CD14-positive monocyte (primary cell): ENCODE results near the gene SORBS1. TPM values are rescaled to one million over a fixed set of nuclear protein-coding genes. Genes with fewer than 3 reads are reported as not detected.

ENCODE experiments used
- DNase-seq, 3 donors: peaks; one replicate each; pipeline ENCODE4 v3.0.0-alpha.2; 2011 to 2022
- H2AFZ ChIP-seq: 2 replicates; pipeline ENCODE4 v1.6.0; 2012; ENCODE audit warnings: mild to moderate bottlenecking, low read depth, low read length, inconsistent platforms; ENCODE audit not compliant: insufficient read depth, poor library complexity, severe bottlenecking
- H3K27ac ChIP-seq, 2 donors: 1 replicate in 1 of 2; 2 replicates in 1 of 2; pipeline ENCODE4 v1.5.1; 2012 to 2013; ENCODE audit warnings: low read length in 2 of 2, control low read depth in 1 of 2, inconsistent platforms in 1 of 2, low read depth in 1 of 2, mild to moderate bottlenecking in 1 of 2
- H3K27me3 ChIP-seq, 2 donors: one replicate each; pipeline versions ENCODE4 v1.6.0 to v1.6.1; 2011 to 2013; ENCODE audit warnings: low read length in 2 of 2; ENCODE audit not compliant: control insufficient read depth in 2 of 2, insufficient read depth in 2 of 2
- H3K36me3 ChIP-seq, 2 donors: replicated peaks in 1 of 2; 1 replicate in 1 of 2; 2 replicates in 1 of 2; pipeline versions ENCODE4 v1.5.1 to v1.6.1; 2012 to 2013; ENCODE audit warnings: low read length in 2 of 2, control low read depth in 1 of 2, inconsistent platforms in 1 of 2, mild to moderate bottlenecking in 1 of 2; ENCODE audit not compliant: insufficient read depth in 2 of 2, control insufficient read depth in 1 of 2
- H3K4me1 ChIP-seq, 2 donors: 1 replicate in 1 of 2; 2 replicates in 1 of 2; pipeline versions ENCODE4 v1.5.1 to v1.6.1; 2012 to 2013; ENCODE audit warnings: low read length in 2 of 2, control low read depth in 1 of 2, inconsistent platforms in 1 of 2, mild to moderate bottlenecking in 1 of 2, moderate library complexity in 1 of 2; ENCODE audit not compliant: insufficient read depth in 2 of 2, control insufficient read depth in 1 of 2
- H3K4me2 ChIP-seq: replicated peaks from 2 replicates; pipeline ENCODE3; 2012; ENCODE audit warnings: low read length, moderate library complexity, mild to moderate bottlenecking; ENCODE audit not compliant: poor library complexity, severe bottlenecking; ENCODE audit errors: extremely low read depth
- H3K4me3 ChIP-seq, 3 experiments: fragments of 200-600 bp in 1 of 3; sonication (generic) in 1 of 3; replicated peaks in 1 of 3; 1 replicate in 2 of 3; 2 replicates in 1 of 3; pipeline ENCODE4 v1.5.1; 2011 to 2013; ENCODE audit warnings: low read length in 3 of 3, mild to moderate bottlenecking in 3 of 3, control low read depth in 2 of 3, low read depth in 2 of 3, inconsistent platforms in 1 of 3, moderate library complexity in 1 of 3
- H3K79me2 ChIP-seq: 2 replicates; pipeline ENCODE4 v1.6.0; 2012; ENCODE audit warnings: mild to moderate bottlenecking, control low read depth, inconsistent platforms, low read length, moderate library complexity; ENCODE audit not compliant: insufficient read depth
- H3K9ac ChIP-seq: 2 replicates; pipeline ENCODE4 v1.6.0; 2017; ENCODE audit warnings: low read length, mild to moderate bottlenecking; ENCODE audit not compliant: insufficient read depth, poor library complexity, severe bottlenecking
- H3K9me3 ChIP-seq, 2 donors: replicated peaks in 1 of 2; 1 replicate in 1 of 2; 2 replicates in 1 of 2; pipeline versions ENCODE4 v1.5.1 to v1.6.1; 2012 to 2013; ENCODE audit warnings: low read length in 2 of 2, control low read depth in 1 of 2; ENCODE audit not compliant: control insufficient read depth in 1 of 2, insufficient read depth in 1 of 2
- H4K20me1 ChIP-seq: 2 replicates; pipeline ENCODE4 v1.6.0; 2012; ENCODE audit warnings: mild to moderate bottlenecking, low read length, control low read depth, moderate library complexity; ENCODE audit not compliant: insufficient read depth
- H3K27ac Mint-ChIP-seq, 7 donors: one replicate each; pipeline ENCODE4 v1.8.0; 2020; ENCODE audit warnings: mild to moderate bottlenecking in 7 of 7, mixed read lengths in 7 of 7, moderate library complexity in 6 of 7, inconsistent platforms in 2 of 7
- H3K27me3 Mint-ChIP-seq, 3 donors: one replicate each; pipeline ENCODE4 v1.8.0; 2021 to 2022; ENCODE audit warnings: low read depth in 3 of 3, mild to moderate bottlenecking in 3 of 3, mixed read lengths in 3 of 3, moderate library complexity in 3 of 3, inconsistent platforms in 1 of 3
- H3K36me3 Mint-ChIP-seq, 2 donors: one replicate each; pipeline ENCODE4 v1.8.0; 2020; ENCODE audit warnings: mixed read lengths in 2 of 2, inconsistent platforms in 1 of 2, mild to moderate bottlenecking in 1 of 2
- H3K4me1 Mint-ChIP-seq: one replicate; pipeline ENCODE4 v1.8.0; 2020; ENCODE audit warnings: mild to moderate bottlenecking, mixed read lengths
- H3K4me3 Mint-ChIP-seq, 2 donors: one replicate each; pipeline ENCODE4 v1.8.0; 2020; ENCODE audit warnings: mild to moderate bottlenecking in 2 of 2, mixed read lengths in 2 of 2, moderate library complexity in 1 of 2
- H3K9me3 Mint-ChIP-seq, 7 donors: one replicate each; pipeline ENCODE4 v1.8.0; 2020 to 2022; ENCODE audit warnings: mixed read lengths in 7 of 7, mild to moderate bottlenecking in 6 of 7, moderate library complexity in 6 of 7, inconsistent platforms in 2 of 7
- CTCF ChIP-seq: fragments of 200-600 bp; IDR thresholded peaks from one replicate; pipeline ENCODE4 v1.8.0; 2022; ENCODE audit warnings: antibody characterized with exemption, mild to moderate bottlenecking
- WGBS: methylation state at CpG from one replicate; pipeline ENCODE4 v1.1.5; 2013; ENCODE audit warnings: missing lambda C conversion rate; ENCODE audit not compliant: insufficient coverage; 5-methylcytosine and 5-hydroxymethylcytosine counted together
- intact Hi-C, 2 donors: fragments of 100-400 bp; cut with micrococcal nuclease; formaldehyde crosslinking; loops; one replicate each; pipeline versions ENCODE4 v1.15.0 to v1.15.1; 2023
- polyA plus RNA-seq, 3 donors: library from polyadenylated mRNA; depleted of rRNA in 1 of 3; unstranded in 2 of 3; stranded (reverse) in 1 of 3; fragments of 300-500 nt in 2 of 3; fragments of >200 nt in 1 of 3; fragmentation: Illumina TruSeq in 2 of 3; gene quantifications; 1 replicate in 2 of 3; 2 replicates in 1 of 3; pipeline ENCODE4 v1.2.3, GENCODE V29; 2012 to 2021

SORBS1 gene
- polyA plus RNA-seq, 3 donors: 0.08 to 0.15 TPM; not detected in 1

GRCh38 chr10:95597788-95598187, 36.6 kb upstream of the SORBS1 start:
- H3K4me1 Mint-ChIP-seq: no peaks in the 10 kb centered on the region
- H3K4me3 Mint-ChIP-seq: no peak overlapping the region
- intact Hi-C loops: no loop called here
- H3K27me3 Mint-ChIP-seq: peaks cover 2 to 8% (median 3%) of the 10 kb centered on the region in 3 donors
- no peaks in the 10 kb centered on the region for H3K4me1 ChIP-seq
- H3K9me3 Mint-ChIP-seq: peaks cover 0 to 5% (median 0%) of the 10 kb centered on the region in 7 donors
- no peaks in the 10 kb centered on the region for H3K36me3 Mint-ChIP-seq
- H3K4me2 ChIP-seq: no peak overlapping the region
- no peak overlapping the region for H3K9ac ChIP-seq
- H3K36me3 ChIP-seq: no peaks in the 10 kb centered on the region
- no peaks in the 10 kb centered on the region for H3K9me3 ChIP-seq
- H3K27ac Mint-ChIP-seq: no peak overlapping the region
- no peak overlapping the region for H3K4me3 ChIP-seq
- no peaks in the 10 kb centered on the region for H3K79me2 ChIP-seq
- TF ChIP-seq CTCF: no peak
- no peaks in the 10 kb centered on the region for H3K27me3 ChIP-seq
- 88% methylated on average over 1 of the region's 1 CpG for WGBS
- H3K27ac ChIP-seq: no peak overlapping the region
- no peak overlapping the region for H2AFZ ChIP-seq
- H4K20me1 ChIP-seq: no peaks in the 10 kb centered on the region
- no peak for DNase-seq

DNA sequence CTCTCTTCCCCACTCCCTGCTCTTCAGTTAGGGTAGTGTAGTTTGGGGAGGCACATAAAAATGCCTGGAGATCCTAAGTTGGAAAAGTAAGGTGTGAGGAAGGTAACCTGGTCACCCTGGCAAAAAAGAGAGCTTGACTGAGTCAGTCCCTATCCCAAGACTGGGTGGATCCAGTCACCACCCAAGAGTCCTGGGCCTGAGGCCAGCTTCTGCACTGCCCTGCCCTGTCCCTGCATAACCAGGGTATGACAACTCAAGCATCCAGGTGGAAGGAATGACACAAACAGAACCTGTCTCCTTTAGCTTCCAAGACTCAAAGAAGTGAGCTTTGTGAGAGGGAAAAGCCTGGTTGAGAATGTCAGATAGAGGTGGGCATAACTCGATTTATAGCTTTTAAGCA, 26.9 kb upstream of the SORBS1 start:
- no peak for TF ChIP-seq CTCF
- H3K4me3 Mint-ChIP-seq: no peak overlapping the region
- H3K27me3 ChIP-seq: no peaks in the 10 kb centered on the region
- peaks cover 3 to 13% (median 12%) of the 10 kb centered on the region in 3 donors for H3K27me3 Mint-ChIP-seq
- no peak for DNase-seq
- no peak overlapping the region for H3K9ac ChIP-seq
- no peaks in the 10 kb centered on the region for H3K36me3 Mint-ChIP-seq
- intact Hi-C loops: no loop called here
- H3K27ac Mint-ChIP-seq: no peak overlapping the region
- H3K36me3 ChIP-seq: no peaks in the 10 kb centered on the region
- no peaks in the 10 kb centered on the region for H4K20me1 ChIP-seq
- no peaks in the 10 kb centered on the region for H3K4me1 Mint-ChIP-seq
- no peak overlapping the region for H2AFZ ChIP-seq
- no peak overlapping the region for H3K4me3 ChIP-seq
- H3K9me3 ChIP-seq: no peaks in the 10 kb centered on the region
- peaks cover 0 to 3% (median 0%) of the 10 kb centered on the region in 7 donors for H3K9me3 Mint-ChIP-seq
- no peaks in the 10 kb centered on the region for H3K79me2 ChIP-seq
- H3K4me1 ChIP-seq: no peaks in the 10 kb centered on the region
- H3K4me2 ChIP-seq: no peak overlapping the region
- H3K27ac ChIP-seq: no peak overlapping the region
- WGBS: 71% methylated on average over 1 of the region's 1 CpG
